ENCODE measurements around the gene ITGB7. TPM values are rescaled to one million over a fixed set of nuclear protein-coding genes. Genes with fewer than 3 reads are reported as not detected.
A peak's percentile ranks its signal among the peaks of the same experiment; 100 is the strongest.

Gene ITGB7
- total and polyA plus RNA-seq, 10 of the 15 experiments (the other 5 are each of a cell fraction or from before 2014, with no cell fraction given), result 54.5 to 487 (median 252) TPM

DNA sequence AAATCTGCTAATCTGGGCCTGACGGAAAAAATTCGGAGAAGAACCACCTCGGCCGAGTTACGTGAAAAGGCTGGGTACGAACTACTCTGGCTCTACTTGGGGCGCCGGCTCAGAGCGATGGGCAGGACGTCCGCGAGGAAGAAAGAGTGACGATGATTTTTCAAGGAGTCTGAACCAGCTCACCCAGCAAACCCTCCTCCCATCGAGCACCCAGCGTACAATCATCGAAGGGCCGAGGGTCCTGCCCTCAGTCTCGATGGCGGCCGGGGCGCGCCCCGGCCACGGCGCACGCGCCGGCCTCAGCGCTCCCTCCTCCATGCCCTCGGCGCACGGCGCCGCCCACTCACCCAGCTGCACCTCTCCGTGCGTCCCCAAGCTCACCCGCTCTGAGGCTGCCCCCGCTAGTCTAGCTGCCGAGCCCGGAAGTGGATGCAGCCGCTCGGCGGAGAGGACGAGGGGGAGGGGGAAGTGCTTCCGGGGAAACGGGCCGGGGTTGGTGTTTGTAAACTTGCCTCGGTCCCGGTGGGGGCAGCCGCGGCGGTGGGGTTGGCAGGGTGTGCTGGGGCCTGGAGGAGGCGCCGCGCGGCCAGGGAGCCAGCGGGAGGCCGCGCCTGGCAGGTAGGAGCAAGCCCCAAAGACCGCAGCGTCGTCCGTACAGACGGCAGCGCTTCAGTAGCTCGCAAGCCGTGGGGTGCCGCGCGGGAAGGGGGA, 26.7 kb downstream of the ITGB7 start, which contains the start of the genes CSAD and ZNF740:
Gene CSAD, minus strand, starts transcription at position 706 of the 711 bp plus-strand sequence. CDS start 7,455 bp downstream, outside the sequence.
Gene ZNF740, plus strand, starts transcription at position 503 of the 711 bp plus-strand sequence. CDS start 1,262 bp downstream, outside the sequence.
- H3K4me1 ChIP-seq (ENCODE audit: control insufficient read depth, insufficient read depth, low read length), result peaks cover 13% of the 10 kb centered on the region; the same call in 1 of the 2 replicates
- peaks cover 22% of the 10 kb centered on the region for H3K79me2 ChIP-seq (ENCODE audit: control insufficient read depth, insufficient read depth, low read length)
- H3K27me3 ChIP-seq (replicated peaks in 1 of 2; ENCODE audit: control insufficient read depth in 2 of 2, insufficient read depth in 2 of 2, low read length in 1 of 2), result no peaks in the 10 kb centered on the region
- POLR2A ChIA-PET, result interaction anchor here (0.6 to 4.3 kb wide), 13 partner anchors 20 to 316 kb away, joined by 3 to 48 read pairs (median 6); partner anchors contain the start of genes ESPL1, ITGB7 and PFDN5
- RAD21 ChIA-PET (ENCODE audit: unreplicated experiment), result interaction anchor here (0.6 to 4.1 kb wide), 13 partner anchors 19 to 255 kb away, joined by 3 to 36 read pairs (median 5); partner anchors contain the start of genes ESPL1 and ITGB7
- peak within 1 kb of the TSS; percentile 91 for H3K27ac ChIP-seq (ENCODE audit: control insufficient read depth, insufficient read depth)
- peak within 1 kb of the TSS; percentile 93 for H3K4me2 ChIP-seq (ENCODE audit: control insufficient read depth, insufficient read depth)
- in situ Hi-C loops (cut with MboI), result no loop called here
- CTCF ChIA-PET, result interaction anchor here (0.7 to 6.0 kb wide), 10 partner anchors 18 to 841 kb away, joined by 3 to 54 read pairs (median 10); partner anchors contain the start of genes ESPL1 and ITGB7
- SMC1A ChIA-PET (ENCODE audit: uncharacterized antibody, unreplicated experiment), result interaction anchor here (0.9 to 5.6 kb wide), 9 partner anchors 12 to 118 kb away, joined by 3 to 39 read pairs (median 6); partner anchors contain the start of gene PFDN5
- intact Hi-C loops (cut with micrococcal nuclease; ENCODE audit: unreplicated experiment), result loop anchor here (2.0 kb wide), 2 partner anchors 20 to 22 kb away; no protein-coding TSS in a partner anchor
- H3K9ac ChIP-seq (ENCODE audit: control insufficient read depth, insufficient read depth, low read length), result peak within 1 kb of the TSS; percentile 86
- no TSS peak for BruUV-seq (replicated peaks)
- peak within 1 kb of the TSS; percentile 78 for H3K4me3 ChIP-seq
- peak; percentile 96 for FAIRE-seq
- H3K36me3 ChIP-seq (ENCODE audit: control insufficient read depth in 2 of 2, insufficient read depth in 2 of 2, low read length in 1 of 2), result no peaks in the 10 kb centered on the region; a peak in 2 of 4 replicates
- DNase-seq (ENCODE audit: low read depth, low spot score), result peak; percentile 91
- H3K9me3 ChIP-seq (replicated peaks; ENCODE audit: control insufficient read depth, insufficient read depth, low read length), result no peaks in the 10 kb centered on the region
- no peaks in the 10 kb centered on the region for H4K20me1 ChIP-seq (ENCODE audit: control insufficient read depth, insufficient read depth)
- under 1% methylated on average over 57 of the region's 70 CpGs for WGBS (ENCODE audit: insufficient coverage, insufficient replicate concordance, low lambda C conversion rate, missing lambda C conversion rate)
- peak; percentile 96 for ATAC-seq
- peak within 1 kb of the TSS; percentile 97 for H2AFZ ChIP-seq (ENCODE audit: control insufficient read depth, low read depth, low read length)
- TF ChIP-seq, protein P1, sequence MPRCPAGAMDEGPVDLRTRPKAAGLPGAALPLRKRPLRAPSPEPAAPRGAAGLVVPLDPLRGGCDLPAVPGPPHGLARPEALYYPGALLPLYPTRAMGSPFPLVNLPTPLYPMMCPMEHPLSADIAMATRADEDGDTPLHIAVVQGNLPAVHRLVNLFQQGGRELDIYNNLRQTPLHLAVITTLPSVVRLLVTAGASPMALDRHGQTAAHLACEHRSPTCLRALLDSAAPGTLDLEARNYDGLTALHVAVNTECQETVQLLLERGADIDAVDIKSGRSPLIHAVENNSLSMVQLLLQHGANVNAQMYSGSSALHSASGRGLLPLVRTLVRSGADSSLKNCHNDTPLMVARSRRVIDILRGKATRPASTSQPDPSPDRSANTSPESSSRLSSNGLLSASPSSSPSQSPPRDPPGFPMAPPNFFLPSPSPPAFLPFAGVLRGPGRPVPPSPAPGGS (IDR thresholded peaks at IDR 0.05; ENCODE audit: borderline replicate concordance, insufficient read depth, low read depth, low read length, poor library complexity, severe bottlenecking), result peak; percentile 15
- TF ChIP-seq HDAC2 (IDR thresholded peaks at IDR 0.05) (no peak), IRF4 (IDR thresholded peaks at IDR 0.05; ENCODE audit: low read depth, low read length) (no peak), POLR2AphosphoS2 (IDR thresholded peaks at IDR 0.05; ENCODE audit: low read depth, low read length) (no peak), RAD21 (IDR thresholded peaks at IDR 0.05; ENCODE audit: insufficient read depth, low read depth, low read length) (no peak), KDM1A (IDR thresholded peaks at IDR 0.05; ENCODE audit: borderline replicate concordance) (no peak), CBFB (IDR thresholded peaks at IDR 0.05; ENCODE audit: low read depth) (peak; percentile 33; the same call in 1 of the 2 replicates), RELA (IDR thresholded peaks at IDR 0.05; ENCODE audit: borderline replicate concordance, partially characterized antibody) (no peak), MYC (IDR thresholded peaks at IDR 0.05; ENCODE audit: insufficient read depth, insufficient read length, insufficient replicate concordance, low read length, severe bottlenecking) (no peak), YY1 (IDR thresholded peaks at IDR 0.05; ENCODE audit: low read depth, low read length) (peak; percentile 99), NFYA (IDR thresholded peaks at IDR 0.05; ENCODE audit: borderline replicate concordance, low read depth, low read length) (no peak), SREBF1 (IDR thresholded peaks at IDR 0.05; ENCODE audit: low read length) (peak; percentile 52; the same call in 1 of the 2 replicates), NR2C1 (IDR thresholded peaks at IDR 0.05) (peak; percentile 99), JUNB (IDR thresholded peaks at IDR 0.05) (no peak), E4F1 (IDR thresholded peaks at IDR 0.05; ENCODE audit: borderline replicate concordance, partially characterized antibody) (peak; percentile 58), EGR1 (IDR thresholded peaks at IDR 0.05; ENCODE audit: borderline replicate concordance in 1 of 2, low read depth in 2 of 2, low read length in 2 of 2) (peak; percentile 63 to 95), CREB1 (IDR thresholded peaks at IDR 0.05; ENCODE audit: low read depth) (peak; percentile 80), MXI1 (IDR thresholded peaks at IDR 0.05; ENCODE audit: low read depth, low read length) (no peak; the same call in 1 of the 2 replicates), CHD4 (IDR thresholded peaks at IDR 0.05) (no peak)

Data from GM12878 (cell line).